ENCODE data around the gene KIAA0232.
A peak's percentile ranks its signal among the peaks of the same experiment; 100 is the strongest.

Gene KIAA0232

GRCh38 chr4:6852582-6852981, 70.1 kb downstream of the KIAA0232 start:
- DNase-seq (ENCODE audit: low read depth), result no peak

- no peak for DNase-seq (ENCODE audit: low read depth)
These were observed 71.7 kb downstream of the KIAA0232 start for GRCh38 chr4:6854098-6854744.

- peak; percentile 23 for DNase-seq (ENCODE audit: low read depth)
These were observed 73.3 kb downstream of the KIAA0232 start for GRCh38 chr4:6855692-6856297.

- DNase-seq (ENCODE audit: low read depth), result no peak
These were observed 73.9 kb downstream of the KIAA0232 start for GRCh38 chr4:6856391-6856790.

GRCh38 chr4:6857009-6857882, 74.7 kb downstream of the KIAA0232 start:
- no peak for DNase-seq (ENCODE audit: low read depth)

- no peak for DNase-seq (ENCODE audit: low read depth)
These were observed 76.5 kb downstream of the KIAA0232 start for GRCh38 chr4:6858997-6859396.

GRCh38 chr4:6859543-6859942, 77.0 kb downstream of the KIAA0232 start:
- DNase-seq (ENCODE audit: low read depth), result no peak

GRCh38 chr4:6868386-6868785, 85.9 kb downstream of the KIAA0232 start:
- no peak for DNase-seq (ENCODE audit: low read depth)

GRCh38 chr4:6869944-6870343, 87.4 kb downstream of the KIAA0232 start:
- no peak for DNase-seq (ENCODE audit: low read depth)

GRCh38 chr4:6873291-6873690, 90.8 kb downstream of the KIAA0232 start:
- no peak for DNase-seq (ENCODE audit: low read depth)

- peak; percentile 64 for DNase-seq (ENCODE audit: low read depth)
These were observed 91.4 kb downstream of the KIAA0232 start for GRCh38 chr4:6873792-6874461.

- no peak for DNase-seq (ENCODE audit: low read depth)
These were observed 92.5 kb downstream of the KIAA0232 start for GRCh38 chr4:6874981-6875380.

GRCh38 chr4:6875431-6875831, 92.9 kb downstream of the KIAA0232 start:
- no peak for DNase-seq (ENCODE audit: low read depth)

GRCh38 chr4:6876440-6876839, 93.9 kb downstream of the KIAA0232 start:
- no peak for DNase-seq (ENCODE audit: low read depth)

- no peak for DNase-seq (ENCODE audit: low read depth)
These were observed 94.5 kb downstream of the KIAA0232 start for GRCh38 chr4:6877067-6877466.

- DNase-seq (ENCODE audit: low read depth), result no peak
These were observed 96.0 kb downstream of the KIAA0232 start for GRCh38 chr4:6878451-6879059.

- no peak for DNase-seq (ENCODE audit: low read depth)
These were observed 98.2 kb downstream of the KIAA0232 start for GRCh38 chr4:6880691-6881090.

GRCh38 chr4:6881908-6882307, 99.4 kb downstream of the KIAA0232 start:
- no peak for DNase-seq (ENCODE audit: low read depth)

GRCh38 chr4:6884341-6884870, 101.9 kb downstream of the KIAA0232 start:
- no peak for DNase-seq (ENCODE audit: low read depth)

GRCh38 chr4:6885953-6886557, 103.5 kb downstream of the KIAA0232 start:
- no peak for DNase-seq (ENCODE audit: low read depth)

- no peak for DNase-seq (ENCODE audit: low read depth)
These were observed 104.4 kb downstream of the KIAA0232 start for GRCh38 chr4:6886886-6887285.
